HG02571 (cell line): ENCODE measurements around the gene FAM53B.
A peak's percentile ranks its signal among the peaks of the same experiment; 100 is the strongest.

Experiments
- ATAC-seq: cut with Tn5 transposase; IDR thresholded peaks from one replicate; pipeline ENCODE4 v1.9.1; 2021; ENCODE audit warnings: mild to moderate bottlenecking, moderate library complexity; ENCODE audit not compliant: unreplicated experiment

FAM53B gene

DNA sequence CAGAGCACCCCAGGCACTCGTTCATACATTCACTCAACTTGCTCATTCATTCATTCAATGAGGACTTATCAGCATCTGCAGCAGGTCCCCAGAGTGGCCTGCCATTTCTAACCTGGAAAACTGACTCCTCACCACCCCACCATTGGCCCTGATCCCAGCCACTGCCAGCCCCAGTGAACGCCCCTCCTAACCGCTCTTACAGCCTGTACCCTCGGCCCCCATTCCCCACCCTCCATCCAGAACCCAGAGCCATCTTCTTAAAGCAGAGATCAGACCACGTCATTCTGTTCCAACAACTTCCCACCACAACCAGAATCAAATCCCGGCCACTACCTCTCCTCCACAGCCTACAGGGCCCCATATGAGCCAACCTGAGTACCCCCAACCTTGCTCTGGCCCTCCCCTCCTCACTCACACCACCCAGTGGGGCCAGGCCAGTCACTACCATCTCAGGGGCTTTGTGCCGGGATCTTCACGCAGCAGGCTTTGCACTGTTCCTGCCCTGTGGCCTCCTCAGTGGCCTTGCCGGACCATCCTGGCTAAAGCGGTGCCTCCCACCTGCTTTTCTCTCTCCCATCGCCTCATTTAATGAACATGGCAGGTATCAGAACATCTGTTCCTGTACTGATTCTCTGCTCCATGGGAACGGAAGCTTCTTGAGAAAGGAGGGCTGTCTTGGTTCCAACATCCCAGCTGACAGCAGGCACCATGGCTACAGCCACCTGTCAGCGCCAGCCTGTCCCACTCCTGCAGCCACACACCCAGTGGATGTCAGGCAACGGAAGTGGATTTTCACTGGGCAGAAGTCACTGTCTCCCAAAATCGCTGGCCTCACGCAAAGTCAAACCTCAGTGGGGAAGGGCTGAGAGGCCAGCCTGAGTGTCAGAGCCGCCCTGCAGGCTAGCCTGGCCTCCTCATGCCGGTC, 45.4 kb downstream of the FAM53B start:
- no peak for ATAC-seq

DNA sequence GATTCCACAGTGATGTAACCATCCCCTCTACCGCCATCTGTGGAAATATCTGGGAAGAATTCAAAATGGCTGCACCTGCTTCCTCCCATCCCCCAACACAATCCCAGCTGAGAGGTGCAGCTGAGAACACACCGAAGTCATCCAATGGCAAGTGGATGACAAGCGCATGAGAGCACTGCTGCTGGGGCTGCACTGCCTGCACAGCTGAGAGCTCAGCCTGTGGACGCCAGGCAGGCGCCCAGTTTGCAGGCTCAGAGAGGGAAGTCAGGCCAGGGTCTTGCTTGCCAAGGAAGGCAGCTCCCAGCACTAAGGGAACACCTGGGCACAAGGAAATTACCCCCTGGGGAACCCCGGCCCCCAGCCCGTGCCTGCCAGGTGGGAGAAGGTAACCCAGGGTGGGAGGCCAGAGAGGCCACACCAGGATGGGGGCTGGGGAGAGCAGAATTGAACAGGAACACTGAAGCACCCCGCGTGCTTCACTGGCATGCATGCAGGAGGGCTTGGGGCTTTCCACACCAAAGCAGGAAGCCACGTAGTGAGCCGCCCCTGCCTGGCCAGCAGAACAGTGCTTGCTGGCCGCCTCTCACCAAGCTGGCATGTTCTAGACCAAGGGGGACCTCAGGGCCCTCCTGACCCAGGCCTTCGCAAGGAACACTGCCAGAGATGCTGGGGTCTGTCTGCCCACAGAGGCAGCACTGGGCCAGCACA, 46.2 kb downstream of the FAM53B start:
- no peak for ATAC-seq

DNA sequence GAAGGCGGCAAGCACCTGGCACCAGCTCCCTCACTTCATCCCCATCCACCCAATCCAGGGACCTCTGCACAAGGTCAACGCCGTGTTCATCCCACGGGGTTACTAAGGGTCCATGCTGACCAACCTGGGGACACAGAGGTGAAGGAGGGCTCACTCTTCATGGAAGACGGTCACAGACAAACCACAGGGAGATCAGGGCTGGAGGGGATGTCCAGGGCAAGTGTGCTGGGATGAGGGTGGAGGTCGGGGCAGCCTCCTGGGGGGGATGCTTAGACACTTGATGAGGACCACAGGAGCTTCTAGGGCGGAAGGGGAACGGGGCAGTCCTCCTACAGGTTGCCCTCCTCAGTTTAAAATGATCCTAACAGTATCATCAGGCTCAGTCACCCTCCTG, 46.7 kb downstream of the FAM53B start:
- no peak for ATAC-seq

DNA sequence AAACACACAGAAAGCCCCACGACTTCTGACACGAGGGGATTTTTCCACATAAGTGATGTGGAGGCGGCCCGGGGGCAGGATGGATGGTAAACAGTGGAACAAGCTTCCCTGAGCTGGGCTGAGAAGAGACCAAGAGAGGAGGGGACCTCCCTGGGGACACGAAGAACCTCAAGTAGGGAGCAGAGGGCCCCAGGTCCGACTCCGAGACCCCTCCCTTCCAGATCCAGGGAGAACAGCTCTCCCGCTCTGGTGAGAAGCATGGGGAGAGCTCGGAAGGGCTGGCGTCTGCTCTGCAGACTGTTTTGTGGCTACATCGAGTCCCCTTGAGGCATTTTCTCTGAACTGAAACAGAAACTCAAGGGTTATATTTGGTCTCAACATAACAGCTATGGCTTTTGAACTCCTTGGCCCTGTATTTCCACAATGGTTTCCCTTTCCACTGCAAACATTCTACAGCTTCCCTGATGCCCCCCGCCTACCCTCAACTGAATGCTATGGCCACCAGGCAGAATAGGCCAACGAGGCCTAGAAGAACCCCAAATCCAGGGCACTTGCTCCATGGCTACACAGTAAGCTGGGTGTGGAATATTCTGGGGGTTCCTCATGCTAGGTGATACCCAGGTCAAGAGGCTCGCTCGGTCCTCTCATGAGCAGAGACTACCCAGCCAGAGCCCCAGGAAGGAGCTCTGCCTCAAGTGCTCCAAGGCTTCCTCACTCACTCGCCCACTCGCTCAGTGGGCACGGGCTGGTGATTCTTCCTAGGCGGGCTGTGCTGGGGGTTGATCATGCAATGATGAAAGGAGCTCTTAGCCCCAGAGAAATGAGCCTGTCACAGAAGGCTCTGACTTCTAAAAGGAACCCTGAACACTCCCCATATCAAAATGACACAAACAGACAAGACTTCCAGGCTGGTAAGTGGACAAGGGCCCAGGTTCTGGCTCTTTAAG, 47.5 kb downstream of the FAM53B start:
- ATAC-seq, result peak; percentile 65

DNA sequence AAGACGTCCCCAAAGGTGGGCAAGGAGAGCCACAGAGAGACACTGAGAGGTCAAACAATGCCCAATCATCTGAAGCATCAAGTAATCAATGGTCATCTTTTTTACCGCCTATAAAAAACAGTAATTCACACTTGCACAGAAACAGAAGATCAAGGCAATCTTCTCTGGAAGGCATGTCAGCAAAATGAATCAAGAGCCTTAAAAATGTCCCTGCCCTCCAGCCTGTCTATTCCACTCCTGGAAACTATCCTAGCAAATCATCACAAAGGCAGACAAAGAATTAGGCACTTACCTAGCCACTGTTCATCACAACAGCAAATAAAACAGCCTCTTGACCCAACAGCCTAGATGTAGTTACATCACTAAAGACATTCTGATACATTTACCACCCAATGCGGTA, 48.9 kb downstream of the FAM53B start:
- no peak for ATAC-seq

DNA sequence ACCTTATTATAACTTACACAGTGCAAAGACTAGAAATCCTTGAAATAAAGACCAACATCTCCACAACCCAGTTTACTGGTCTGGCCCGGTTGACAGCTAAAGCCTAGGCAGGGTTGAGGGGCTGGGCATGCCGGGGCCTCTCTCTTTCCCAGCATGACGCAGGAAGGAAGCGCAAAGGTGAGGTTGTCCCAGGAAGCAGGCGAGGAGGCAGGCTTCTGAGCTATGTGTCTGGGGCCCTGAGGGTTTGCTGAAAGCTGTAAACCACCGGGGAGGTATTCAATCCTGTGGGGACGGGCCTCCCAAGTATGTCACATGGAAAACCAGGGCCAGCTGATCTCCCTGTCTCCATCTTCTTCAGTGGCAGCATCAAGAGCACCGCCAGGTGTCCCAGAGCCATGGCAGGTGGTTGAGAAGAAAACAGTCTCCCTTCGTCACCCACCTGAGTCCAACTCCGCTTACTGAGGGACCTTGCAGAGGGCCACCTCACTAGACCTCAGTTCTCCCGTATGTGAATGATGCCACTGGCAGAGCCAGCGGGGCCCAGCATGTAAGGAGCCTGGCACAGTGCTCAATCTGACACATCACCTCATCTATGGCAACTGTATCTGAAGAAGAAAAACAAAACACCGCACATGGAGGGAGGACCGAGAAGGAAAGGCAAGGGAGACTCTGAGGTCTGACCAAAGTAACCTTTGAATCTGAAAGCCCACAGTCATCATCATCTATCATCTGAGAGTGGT, 49.5 kb downstream of the FAM53B start:
- no peak for ATAC-seq

DNA sequence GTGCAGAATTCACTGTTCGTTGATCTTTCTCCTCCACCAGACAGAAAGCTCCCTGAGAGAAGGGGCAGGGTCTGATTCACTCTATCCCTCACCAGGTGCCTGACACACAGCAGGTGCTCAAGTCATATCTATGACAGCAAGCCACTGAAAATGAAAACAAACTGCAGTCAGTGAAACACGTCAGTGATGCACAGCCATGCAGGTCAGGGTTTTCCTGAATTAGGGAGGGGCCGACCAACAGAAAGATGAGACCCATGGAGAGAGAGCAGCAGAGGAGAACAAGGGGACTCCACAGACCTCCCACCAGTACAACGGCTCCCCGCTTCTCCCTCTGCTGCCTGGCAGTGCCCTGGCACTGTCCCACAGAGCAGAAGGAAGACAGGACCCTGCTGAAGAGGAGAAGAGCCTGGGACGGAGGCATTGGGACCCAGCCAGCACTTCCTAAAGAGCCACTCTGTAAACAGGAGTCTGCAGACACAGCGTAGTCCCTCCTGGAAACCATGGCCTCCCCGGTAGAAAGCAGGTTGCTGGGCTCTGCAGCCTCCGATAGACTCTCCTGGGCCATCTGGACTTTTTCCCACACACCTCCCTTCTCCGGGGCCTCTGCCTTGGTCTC, 50.3 kb downstream of the FAM53B start:
- ATAC-seq, result no peak

DNA sequence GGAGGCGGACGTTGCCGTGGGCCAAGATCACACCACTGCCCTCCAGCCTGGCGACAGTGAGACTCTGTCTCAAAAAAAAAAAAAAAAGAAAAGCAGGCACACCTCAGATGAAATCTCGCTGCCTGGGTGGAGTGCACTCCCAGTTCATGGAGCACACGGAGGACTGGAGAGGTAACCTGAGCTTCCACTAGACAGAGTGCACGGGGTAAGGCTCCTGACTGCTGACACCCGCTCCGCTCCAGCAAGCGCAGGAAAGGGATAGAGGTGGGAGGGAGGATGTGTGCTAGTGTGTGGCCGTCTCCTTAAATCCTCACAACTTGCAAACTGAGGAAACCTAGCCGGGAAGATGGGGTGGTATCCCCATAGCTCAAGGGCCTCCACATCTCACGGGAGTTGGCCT, 50.8 kb downstream of the FAM53B start:
- ATAC-seq, result no peak

DNA sequence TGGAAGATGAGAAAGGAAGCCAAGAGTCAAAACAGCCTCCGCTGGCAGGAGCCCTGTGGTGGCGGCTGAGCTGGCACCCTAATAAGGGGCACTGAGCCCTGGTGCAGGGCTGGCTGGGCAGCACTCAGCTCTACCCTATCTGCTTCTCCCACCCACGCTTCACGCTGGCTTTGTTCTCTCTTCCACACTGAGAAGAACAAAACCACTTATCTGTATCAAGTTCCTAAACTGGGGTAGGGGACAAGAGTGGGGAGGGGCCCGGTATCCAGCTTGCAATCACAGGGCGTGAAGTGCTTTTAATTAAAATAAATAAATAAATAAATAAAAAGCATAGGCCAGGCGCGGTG, 52.1 kb downstream of the FAM53B start:
- ATAC-seq, result no peak

DNA sequence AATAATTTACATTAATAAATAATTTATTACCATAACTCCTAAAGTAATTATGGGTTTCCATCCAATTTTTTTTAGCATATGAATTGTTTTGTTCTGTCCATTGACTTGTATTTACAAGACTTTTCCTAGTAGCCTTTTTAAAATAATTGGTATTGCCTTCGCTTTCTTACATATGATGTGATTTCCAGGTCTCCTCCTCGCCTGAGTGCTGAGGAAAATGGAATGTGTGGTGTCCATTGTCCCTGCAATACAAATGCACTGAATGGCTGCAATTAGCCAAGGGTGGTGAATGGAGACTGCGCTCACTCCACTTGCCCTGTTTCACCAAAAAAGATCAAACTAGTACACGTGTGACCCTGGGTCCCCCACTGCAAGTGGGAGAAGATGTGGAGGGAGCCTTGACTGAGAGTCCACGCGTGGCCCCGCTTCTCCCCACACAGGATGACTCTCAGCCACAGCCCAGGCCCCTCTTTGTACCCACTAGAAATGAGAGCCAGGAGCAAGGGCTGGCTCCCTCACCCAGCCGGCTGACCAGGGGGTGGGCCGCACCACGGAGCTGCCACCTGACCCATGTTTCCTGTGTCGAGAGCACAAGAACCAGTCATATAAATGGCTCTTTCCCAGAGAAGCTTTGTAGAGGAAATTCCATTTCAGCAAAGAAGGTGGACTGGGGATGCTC, 52.6 kb downstream of the FAM53B start:
- no peak for ATAC-seq

DNA sequence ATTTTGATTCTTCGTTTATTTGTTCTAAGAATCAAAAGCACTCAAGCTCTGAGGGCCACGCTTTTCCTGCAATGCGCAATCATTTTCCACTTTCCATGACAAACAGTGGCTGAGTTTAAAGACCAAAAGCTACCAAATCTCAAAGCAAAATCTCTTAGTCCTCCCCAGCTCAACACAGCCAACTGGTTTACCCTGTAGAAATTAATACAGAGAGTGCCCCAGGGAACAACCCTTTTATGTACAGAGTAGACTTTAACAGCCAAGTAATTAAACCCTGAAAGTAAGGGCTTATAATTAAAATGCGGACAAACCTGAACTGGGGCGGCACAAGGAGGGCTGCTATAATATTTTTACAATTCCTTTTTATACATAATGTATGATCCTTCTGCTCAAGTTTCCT, 53.2 kb downstream of the FAM53B start:
- no peak for ATAC-seq

DNA sequence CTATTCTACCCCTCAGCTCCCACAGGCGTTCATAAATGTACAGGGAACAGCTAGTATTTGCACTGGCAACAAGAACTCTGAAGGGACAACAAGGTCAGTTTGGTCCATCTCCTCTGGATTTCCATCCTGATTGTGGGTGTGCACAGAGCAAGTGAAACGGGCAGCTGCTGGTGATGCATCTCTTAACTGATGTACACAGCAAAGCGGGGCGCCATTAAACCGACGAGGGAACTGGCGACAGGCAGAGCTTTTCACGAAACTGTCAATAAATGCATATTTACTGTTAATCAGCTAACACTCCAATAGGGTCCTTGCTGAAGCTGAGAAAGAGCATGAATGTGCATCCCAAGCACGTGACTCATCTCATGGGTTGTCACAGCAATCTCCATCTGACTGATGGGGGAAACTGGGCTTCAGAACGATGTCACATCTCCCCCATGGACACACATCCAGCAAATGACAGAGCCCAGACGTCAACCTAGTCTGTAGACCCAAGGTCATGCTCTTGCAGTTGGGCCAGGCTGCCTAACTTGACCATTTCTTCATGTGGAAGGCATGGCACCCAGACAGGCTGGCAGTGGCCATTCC, 54.2 kb downstream of the FAM53B start:
- ATAC-seq, result no peak

DNA sequence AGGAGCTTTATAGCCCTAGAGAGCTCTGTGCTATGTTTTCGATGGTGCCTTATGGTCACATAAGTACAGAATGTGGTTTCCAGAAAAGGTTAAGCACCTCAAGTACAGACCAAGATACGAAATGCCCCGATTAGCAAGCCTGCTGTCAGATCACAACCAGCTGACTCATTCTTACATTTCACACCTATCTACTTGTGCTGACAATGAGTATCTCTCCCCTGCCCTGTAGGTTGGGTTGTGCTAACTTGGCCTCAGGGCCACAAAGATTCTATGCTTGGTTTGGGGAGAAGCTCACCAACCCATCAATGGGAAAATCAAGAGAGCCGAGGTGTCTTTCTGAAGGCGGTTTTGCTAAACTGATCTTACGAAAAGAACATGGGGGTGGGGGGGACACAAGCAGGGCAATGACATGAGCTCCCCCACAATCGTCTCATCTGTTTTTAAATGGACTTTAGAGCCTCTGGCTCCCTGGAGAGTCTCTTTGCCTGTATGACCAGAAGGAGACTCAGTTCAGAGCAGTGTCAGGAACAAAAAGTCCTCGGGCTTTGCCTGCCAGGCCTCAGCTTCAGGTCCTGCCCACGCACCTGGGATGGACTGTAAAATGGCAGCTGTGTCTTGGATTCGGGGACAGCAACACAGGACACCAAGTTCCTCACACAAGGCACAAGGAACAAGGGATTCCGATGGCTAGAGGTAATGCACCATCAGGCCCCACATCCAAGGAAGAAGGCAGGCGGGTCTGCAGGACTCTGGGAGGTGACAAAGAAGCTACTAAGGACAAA, 55.1 kb downstream of the FAM53B start:
- peak; percentile 95 for ATAC-seq

DNA sequence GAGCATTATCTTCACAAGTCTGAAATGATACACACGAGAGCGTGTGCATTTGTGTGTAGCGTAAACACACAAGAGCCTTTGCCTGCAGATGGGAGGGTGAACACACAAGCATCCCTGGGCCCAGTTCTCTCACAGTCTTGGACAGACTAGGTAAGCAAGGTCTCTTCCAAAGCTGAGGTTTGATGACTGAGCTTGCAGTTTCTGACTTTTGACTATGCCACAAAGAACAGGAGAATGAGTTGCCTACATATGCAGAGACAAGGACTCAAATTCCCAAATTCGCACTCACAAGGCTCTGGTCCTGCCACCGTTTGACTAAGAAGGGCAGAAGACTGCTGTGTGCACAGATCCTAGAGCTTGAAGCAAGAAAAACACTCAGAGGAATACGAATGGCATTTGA, 55.8 kb downstream of the FAM53B start:
- ATAC-seq, result peak; percentile 6

DNA sequence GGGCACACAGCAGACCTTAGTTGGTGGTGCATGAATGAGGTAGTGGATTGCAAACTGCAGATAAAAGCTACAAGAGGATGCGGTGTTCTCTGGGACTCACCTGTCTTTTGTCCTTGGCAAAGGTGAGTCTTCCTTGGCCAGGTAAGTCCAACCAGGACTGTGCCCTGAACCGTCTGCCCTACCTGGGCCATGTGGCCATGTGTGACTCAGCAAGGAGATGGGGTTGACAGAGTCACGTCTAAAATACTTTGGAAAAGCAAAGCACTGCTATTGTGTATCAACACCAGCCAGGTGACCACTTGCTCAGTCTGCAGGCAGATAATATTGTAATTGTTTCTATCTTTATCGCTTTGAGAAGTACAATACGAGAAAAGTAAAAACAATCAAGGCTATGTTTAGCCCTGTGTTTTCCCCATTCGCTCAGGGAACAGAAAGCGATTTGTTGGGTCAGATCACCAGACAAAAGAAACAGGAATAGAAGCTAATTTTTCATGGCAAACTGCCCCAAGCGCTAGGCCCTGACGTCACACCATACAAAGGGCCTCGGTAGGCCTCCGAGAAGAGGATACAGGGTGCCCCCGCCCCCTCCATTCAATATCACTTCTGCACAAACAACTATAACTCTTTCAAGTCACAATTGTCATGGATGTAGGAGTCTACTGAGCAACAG, 57.3 kb downstream of the FAM53B start:
- no peak for ATAC-seq

DNA sequence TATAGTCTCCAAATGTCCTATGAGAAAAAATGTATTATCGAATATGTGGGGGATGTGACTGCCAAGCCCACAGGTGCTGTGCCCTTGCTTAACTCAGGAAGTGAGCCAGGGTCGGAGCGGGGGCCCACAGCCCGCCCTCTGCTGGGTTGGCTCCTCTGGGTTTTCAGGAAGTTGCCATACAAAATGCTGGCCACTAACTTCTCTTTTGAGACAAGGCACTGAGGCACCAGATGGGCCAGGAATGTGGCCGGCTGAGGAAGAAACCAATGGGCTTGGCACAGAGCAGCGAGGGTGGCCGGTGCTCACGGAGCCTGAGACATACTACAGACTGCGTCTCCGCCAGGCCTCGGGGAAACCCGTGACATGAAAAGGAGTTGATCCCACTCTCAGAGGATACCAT, 58.9 kb downstream of the FAM53B start:
- ATAC-seq, result no peak

DNA sequence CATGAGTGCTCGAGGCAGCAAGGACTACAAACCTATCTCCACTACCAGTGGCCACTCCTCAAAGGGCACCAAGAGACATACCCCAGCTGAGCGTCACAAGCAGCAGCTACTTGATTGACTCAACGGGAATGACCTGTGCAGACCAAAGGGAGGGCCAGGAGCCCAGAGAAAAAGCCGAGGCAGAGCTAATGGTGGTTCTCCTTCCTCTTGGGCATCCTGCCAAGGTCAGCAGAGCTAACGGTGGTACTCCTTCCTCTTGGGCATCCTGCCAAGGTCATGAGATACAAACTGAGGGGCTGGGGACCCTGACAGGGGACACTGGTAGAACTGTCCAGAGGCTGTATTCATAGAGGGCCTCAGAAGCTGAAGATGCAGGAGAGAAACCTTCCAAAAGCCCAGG, 60.4 kb downstream of the FAM53B start:
- ATAC-seq, result no peak
